HCT116 (cell line): ENCODE results near the gene CST11. TPM values are rescaled to one million over a fixed set of nuclear protein-coding genes. Genes with fewer than 3 reads are reported as not detected.

Source experiments
- ATAC-seq: fragments of 200-7000 bp; cut with Tn5 transposase; 2 replicates; pipeline ENCODE4 v1.9.1; 2020; ENCODE audit warnings: mild to moderate bottlenecking, moderate library complexity
- BruUV-seq: library from RNA; stranded (reverse); fragments of 400-500 nt; replicated peaks from 2 replicates; lab custom pipeline; 2021; lab: Mats Ljungman, UMichigan
- CTCF ChIA-PET: fragments of 300-600 bp; sonication (Branson Sonifier 250); formaldehyde crosslinking; loops from one replicate; lab custom pipeline; 2021; ENCODE audit warnings: antibody characterized with exemption; lab: Charles Lee
- POLR2A ChIA-PET: fragments of 300-600, 350-600 bp; sonication (Branson Sonifier 250); formaldehyde crosslinking; loops from one replicate; lab custom pipeline; 2021; ENCODE audit warnings: antibody characterized with exemption; lab: Charles Lee
- RAD21 ChIA-PET, 2 experiments: fragments of 300-600 bp; sonication (Branson Sonifier 250); formaldehyde crosslinking; loops; one replicate each; lab custom pipeline; 2023; ENCODE audit warnings: low total read pairs in 2 of 2; ENCODE audit not compliant: uncharacterized antibody in 2 of 2, unreplicated experiment in 2 of 2, low non-redundant PET in 1 of 2; lab: Charles Lee
- DNase-seq: peaks from one replicate; pipeline ENCODE4 v3.0.0-alpha.2; 2010; ENCODE audit warnings: low read depth, low spot score
- H2AFZ ChIP-seq: fragments of 200-600 bp; shearing (Covaris generic), sonication (generic); 2 replicates; pipeline ENCODE4 v1.6.1; 2017; ENCODE audit warnings: low read depth, mixed run types, mixed read lengths, antibody characterized with exemption, low read length; ENCODE audit not compliant: poor library complexity, severe bottlenecking
- H3K27ac ChIP-seq: 2 replicates; pipeline ENCODE4 v1.5.1; 2012; ENCODE audit warnings: low read depth, low read length
- H3K27me3 ChIP-seq: fragments of 200-600 bp; sonication (generic); 2 replicates; pipeline ENCODE4 v1.6.1; 2016; ENCODE audit warnings: mixed run types, low read length, mixed read lengths; ENCODE audit not compliant: insufficient read depth
- H3K36me3 ChIP-seq, 2 experiments: fragments of 200-500 bp in 1 of 2; fragments of 200-600 bp in 1 of 2; sonication (Bioruptor generic) in 1 of 2; sonication (generic) in 1 of 2; 2 replicates each; pipeline versions ENCODE4 v1.5.1 to v1.6.1; 2014 to 2016; ENCODE audit warnings: low read length in 2 of 2, inconsistent platforms in 1 of 2, mixed read lengths in 1 of 2, mixed run types in 1 of 2; ENCODE audit not compliant: insufficient read depth in 2 of 2, control insufficient read depth in 1 of 2
- H3K4me1 ChIP-seq, 2 experiments: fragments of 200-600 bp in 1 of 2; sonication (generic) in 1 of 2; 2 replicates each; pipeline versions ENCODE4 v1.5.1 to v1.6.1; 2012 to 2017; ENCODE audit warnings: low read length in 2 of 2, inconsistent platforms in 1 of 2, mild to moderate bottlenecking in 1 of 2, mixed read lengths in 1 of 2, mixed run types in 1 of 2, moderate library complexity in 1 of 2; ENCODE audit not compliant: insufficient read depth in 2 of 2, control insufficient read depth in 1 of 2
- H3K4me2 ChIP-seq: fragments of 200-600 bp; sonication (generic); 2 replicates; pipeline ENCODE4 v1.6.1; 2017; ENCODE audit warnings: mixed run types, low read length, mixed read lengths
- H3K4me3 ChIP-seq, 2 experiments: fragments of 200-600 bp in 1 of 2; sonication (generic) in 1 of 2; replicated peaks in 1 of 2; 2 replicates each; pipeline ENCODE4 v1.5.1; 2011 to 2016; ENCODE audit warnings: low read length in 2 of 2, control low read depth in 1 of 2, low read depth in 1 of 2, mild to moderate bottlenecking in 1 of 2, mixed read lengths in 1 of 2, mixed run types in 1 of 2
- H3K79me2 ChIP-seq: fragments of 200-600 bp; sonication (generic); 2 replicates; pipeline ENCODE4 v1.6.1; 2017; ENCODE audit warnings: mild to moderate bottlenecking, mixed run types, low read length, moderate library complexity, mixed read lengths; ENCODE audit not compliant: insufficient read depth
- H3K9ac ChIP-seq: fragments of 200-600 bp; sonication (generic); 2 replicates; pipeline ENCODE4 v1.6.1; 2016; ENCODE audit warnings: low read length, mixed read lengths
- H3K9me2 ChIP-seq: fragments of 200-600 bp; sonication (generic), shearing (Covaris generic); 2 replicates; pipeline ENCODE4 v1.6.1; 2017; ENCODE audit warnings: mixed run types, mild to moderate bottlenecking, moderate library complexity; ENCODE audit not compliant: insufficient read depth
- H3K9me3 ChIP-seq, 2 experiments: fragments of 200-500 bp in 1 of 2; fragments of 200-600 bp in 1 of 2; sonication (Bioruptor generic) in 1 of 2; sonication (generic) in 1 of 2; 2 replicates each; pipeline ENCODE4 v1.6.1; 2014 to 2017; ENCODE audit warnings: low read length in 2 of 2, mixed read lengths in 2 of 2, inconsistent platforms in 1 of 2, low read depth in 1 of 2, mild to moderate bottlenecking in 1 of 2, mixed run types in 1 of 2, moderate library complexity in 1 of 2; ENCODE audit not compliant: control insufficient read depth in 1 of 2, insufficient read depth in 1 of 2
- H4K20me1 ChIP-seq: fragments of 200-600 bp; sonication (generic), shearing (Covaris generic); 2 replicates; pipeline ENCODE4 v1.6.1; 2017; ENCODE audit warnings: mixed run types, mild to moderate bottlenecking, moderate library complexity; ENCODE audit not compliant: insufficient read depth
- ATF3 ChIP-seq: IDR thresholded peaks from 2 replicates; pipeline ENCODE4 v1.6.1; 2012
- CEBPB ChIP-seq: IDR thresholded peaks from 2 replicates; pipeline ENCODE4 v1.6.1; 2012; ENCODE audit warnings: low read depth
- CTCF ChIP-seq, 3 experiments: fragments of 200-600 bp in 1 of 3; sonication (generic) in 1 of 3; IDR thresholded peaks in 2 of 3; conservative IDR thresholded peaks in 1 of 3; 2 replicates each; pipeline ENCODE4 v1.5.1; 2012 to 2017; ENCODE audit warnings: low read depth in 2 of 3, low read length in 2 of 3, antibody characterized with exemption in 1 of 3, borderline replicate concordance in 1 of 3, control low read depth in 1 of 3, mild to moderate bottlenecking in 1 of 3, mixed read lengths in 1 of 3, mixed run types in 1 of 3, moderate library complexity in 1 of 3; ENCODE audit not compliant: insufficient read depth in 1 of 3
- EGR1 ChIP-seq: IDR thresholded peaks from 2 replicates; pipeline ENCODE4 v1.6.1; 2012; ENCODE audit warnings: low read depth
- ELF1 ChIP-seq: IDR thresholded peaks from 2 replicates; pipeline ENCODE4 v1.6.1; 2012; ENCODE audit warnings: low read depth, borderline replicate concordance
- EZH2phosphoT487 ChIP-seq: fragments of 200-600 bp; IDR thresholded peaks from 2 replicates; pipeline ENCODE4 v1.6.1; 2018; ENCODE audit warnings: antibody characterized with exemption, borderline replicate concordance
- FOSL1 ChIP-seq: IDR thresholded peaks from 2 replicates; pipeline ENCODE4 v1.6.1; 2012; ENCODE audit warnings: low read depth
- JUND ChIP-seq: IDR thresholded peaks from 2 replicates; pipeline ENCODE4 v1.6.1; 2012
- MAX ChIP-seq: IDR thresholded peaks from 2 replicates; pipeline ENCODE4 v1.6.1; 2012
- POLR2A ChIP-seq: IDR thresholded peaks from 2 replicates; pipeline ENCODE4 v1.7.0; 2011; ENCODE audit warnings: borderline replicate concordance; ENCODE audit not compliant: insufficient read depth, insufficient read length; ENCODE audit errors: extremely low read depth
- POLR2AphosphoS5 ChIP-seq: IDR thresholded peaks from 2 replicates; pipeline ENCODE4 v1.6.1; 2011; ENCODE audit warnings: mild to moderate bottlenecking, low read depth, low read length, moderate library complexity
- RAD21 ChIP-seq: IDR thresholded peaks from 2 replicates; pipeline ENCODE4 v1.6.1; 2012; ENCODE audit warnings: low read depth, mild to moderate bottlenecking
- SP1 ChIP-seq: IDR thresholded peaks from 2 replicates; pipeline ENCODE4 v1.6.1; 2012; ENCODE audit warnings: low read depth
- SRF ChIP-seq: IDR thresholded peaks from 2 replicates; pipeline ENCODE4 v1.6.1; 2012; ENCODE audit warnings: low read depth
- ZBTB33 ChIP-seq: IDR thresholded peaks from 2 replicates; pipeline ENCODE4 v1.6.1; 2011; ENCODE audit warnings: mild to moderate bottlenecking, low read length, moderate library complexity; ENCODE audit not compliant: insufficient replicate concordance; ENCODE audit errors: extremely low read depth
- ZFX ChIP-seq: fragments of 450-650 bp; IDR thresholded peaks from 2 replicates; pipeline ENCODE4 v1.6.1; 2017
- intact Hi-C: fragments of 100-400 bp; cut with micrococcal nuclease; formaldehyde crosslinking; loops from 2 replicates; pipeline ENCODE4 v1.10.0; 2022
- total RNA-seq: library from RNA; stranded (reverse); gene quantifications from one replicate; pipeline ENCODE4 v1.2.1, GENCODE V29; 2021; ENCODE audit not compliant: unreplicated experiment

The CST11 gene
- total RNA-seq, 1 experiment from 2014 or later: not detected

GRCh38 chr20:23445596-23446217 is 7.0 kb downstream of the CST11 start:
- no peak overlapping the region for H2AFZ ChIP-seq
- no peaks in the 10 kb centered on the region for H3K36me3 ChIP-seq
- H3K9me3 ChIP-seq: no peaks in the 10 kb centered on the region
- H3K4me2 ChIP-seq: no peak overlapping the region; the same call in 1 of the 2 replicates
- peaks cover 0 to 7% of the 10 kb centered on the region in 2 experiments; a peak in 1 of 4 replicates for H3K4me1 ChIP-seq
- H3K9me2 ChIP-seq: no peaks in the 10 kb centered on the region
- peak; percentile 16 for DNase-seq
- RAD21 ChIA-PET: interaction anchor here in 1 of 2 experiments (0.6 kb wide), 1 partner anchor 1894 kb away, joined by 4 read pairs; no protein-coding TSS in a partner anchor
- no peak for TF ChIP-seq POLR2AphosphoS5
- no peak for TF ChIP-seq ZBTB33
- TF ChIP-seq EGR1: no peak
- TF ChIP-seq ELF1: no peak
- TF ChIP-seq, all 23 proteins: peak for 0
- CTCF ChIA-PET: interaction anchor here (0.8 to 2.0 kb wide), 4 partner anchors 9 to 138 kb away, joined by 3 to 8 read pairs (median 3); no protein-coding TSS in a partner anchor
- POLR2A ChIA-PET: no interaction called here
- BruUV-seq: no TSS peak
- intact Hi-C loops: no loop called here
- Histone ChIP-seq H3K27ac (no peak overlapping the region), H3K79me2 (no peaks in the 10 kb centered on the region), H4K20me1 (no peaks in the 10 kb centered on the region), H3K9ac (no peak overlapping the region), H3K27me3 (no peaks in the 10 kb centered on the region; the same call in 1 of the 2 replicates), H3K4me3 (no peak overlapping the region)
- ATAC-seq: no peak

- no peak overlapping the region for H3K9ac ChIP-seq
- H4K20me1 ChIP-seq: no peaks in the 10 kb centered on the region
- H3K36me3 ChIP-seq: no peaks in the 10 kb centered on the region
- no peak overlapping the region for H3K4me3 ChIP-seq
- no peak overlapping the region for H3K4me2 ChIP-seq
- BruUV-seq: no TSS peak
- H3K9me3 ChIP-seq: no peaks in the 10 kb centered on the region
- DNase-seq: no peak
- H3K9me2 ChIP-seq: no peaks in the 10 kb centered on the region
- ChIA-PET CTCF (interaction anchor here (2.0 kb wide), 1 partner anchor 95 kb away, joined by 8 read pairs; no protein-coding TSS in a partner anchor), POLR2A (no interaction called here), RAD21 (interaction anchor here in 1 of 2 experiments (0.6 kb wide), 1 partner anchor 1893 kb away, joined by 4 read pairs; no protein-coding TSS in a partner anchor)
- intact Hi-C loops: loop anchor here (5.0 kb wide), 1 partner anchor 222 kb away; no protein-coding TSS in a partner anchor
- H3K79me2 ChIP-seq: no peaks in the 10 kb centered on the region
- no peak overlapping the region for H3K27ac ChIP-seq
- H2AFZ ChIP-seq: no peak overlapping the region
- peaks cover 0 to 7% of the 10 kb centered on the region in 2 experiments; a peak in 1 of 4 replicates for H3K4me1 ChIP-seq
- no peak for ATAC-seq
- H3K27me3 ChIP-seq: no peaks in the 10 kb centered on the region; the same call in 1 of the 2 replicates
- TF ChIP-seq SRF: no peak
- no peak for TF ChIP-seq MAX
- no peak for TF ChIP-seq FOSL1
- no peak for TF ChIP-seq ZFX
- no peak for TF ChIP-seq CTCF (IDR thresholded peaks at IDR 0.05 in 2 of 3, conservative IDR thresholded peaks at IDR 0.05 in 1 of 3; ENCODE audit: borderline replicate concordance in 1 of 3, insufficient read depth in 1 of 3, low read depth in 2 of 3, low read length in 2 of 3)
- no peak for TF ChIP-seq POLR2A
- TF ChIP-seq CEBPB: no peak
- no peak for TF ChIP-seq SP1
- TF ChIP-seq RAD21: no peak
- no peak for TF ChIP-seq JUND
- no peak for TF ChIP-seq EGR1
- TF ChIP-seq ELF1: no peak
- no peak for TF ChIP-seq ATF3
- TF ChIP-seq EZH2phosphoT487: no peak
These were observed 7.8 kb downstream of the CST11 start for GRCh38 chr20:23444859-23445258.
